CD8-positive, alpha-beta memory T cell (primary cell): ENCODE measurements around the gene GXYLT2. TPM values are rescaled to one million over a fixed set of nuclear protein-coding genes. Genes with fewer than 3 reads are reported as not detected.

ENCODE experiments used
- CTCF ChIA-PET: fragments of 350-600 bp; sonication (Branson Sonifier 250); formaldehyde crosslinking; loops from one replicate; lab custom pipeline; 2021; ENCODE audit warnings: antibody characterized with exemption; lab: Charles Lee
- POLR2A ChIA-PET: fragments of 350-600 bp; sonication (Branson Sonifier 250); formaldehyde crosslinking; loops from one replicate; lab custom pipeline; 2021; ENCODE audit warnings: antibody characterized with exemption; lab: Charles Lee
- DNase-seq, 5 donors: peaks; one replicate each; pipeline versions ENCODE4 v3.0.0 to v3.0.0-alpha.2; 2020 to 2022; ENCODE audit warnings: mixed read lengths in 1 of 5
- H3K27ac ChIP-seq: one replicate; pipeline ENCODE4 v1.7.0; 2013; ENCODE audit warnings: low read depth, mild to moderate bottlenecking, low read length, moderate library complexity
- H3K27me3 ChIP-seq: 2 replicates; pipeline ENCODE4 v1.7.0; 2013; ENCODE audit warnings: low read length, mild to moderate bottlenecking; ENCODE audit not compliant: insufficient read depth, poor library complexity, severe bottlenecking
- H3K36me3 ChIP-seq: 2 replicates; pipeline ENCODE4 v1.7.0; 2013; ENCODE audit warnings: mild to moderate bottlenecking, low read length, moderate library complexity; ENCODE audit not compliant: insufficient read depth
- H3K4me1 ChIP-seq: 2 replicates; pipeline ENCODE4 v1.7.0; 2013; ENCODE audit warnings: mild to moderate bottlenecking, low read length, moderate library complexity; ENCODE audit not compliant: insufficient read depth
- H3K4me3 ChIP-seq: 2 replicates; pipeline ENCODE4 v1.7.0; 2013; ENCODE audit warnings: mild to moderate bottlenecking, low read length
- H3K9me3 ChIP-seq: 2 replicates; pipeline ENCODE4 v1.7.0; 2013; ENCODE audit warnings: mild to moderate bottlenecking, low read length
- H3K27ac Mint-ChIP-seq, 8 donors: one replicate each; pipeline ENCODE4 v1.8.0; 2020 to 2021; ENCODE audit warnings: mixed read lengths in 8 of 8, mild to moderate bottlenecking in 6 of 8, inconsistent platforms in 3 of 8, moderate library complexity in 3 of 8
- H3K27me3 Mint-ChIP-seq, 2 donors: one replicate each; pipeline ENCODE4 v1.8.0; 2020 to 2021; ENCODE audit warnings: mixed read lengths in 2 of 2, mild to moderate bottlenecking in 1 of 2, moderate library complexity in 1 of 2
- H3K36me3 Mint-ChIP-seq, 3 donors: one replicate each; pipeline ENCODE4 v1.8.0; 2020 to 2021; ENCODE audit warnings: mixed read lengths in 3 of 3, inconsistent platforms in 1 of 3, mild to moderate bottlenecking in 1 of 3
- H3K4me1 Mint-ChIP-seq, 3 donors: one replicate each; pipeline ENCODE4 v1.8.0; 2020 to 2021; ENCODE audit warnings: mixed read lengths in 3 of 3, inconsistent platforms in 1 of 3, mild to moderate bottlenecking in 1 of 3
- H3K4me3 Mint-ChIP-seq, 7 donors: one replicate each; pipeline ENCODE4 v1.8.0; 2020 to 2021; ENCODE audit warnings: mixed read lengths in 7 of 7, mild to moderate bottlenecking in 6 of 7, moderate library complexity in 4 of 7, inconsistent platforms in 2 of 7
- H3K9me3 Mint-ChIP-seq, 5 donors: one replicate each; pipeline ENCODE4 v1.8.0; 2020 to 2022; ENCODE audit warnings: mixed read lengths in 5 of 5, mild to moderate bottlenecking in 3 of 5, moderate library complexity in 2 of 5, inconsistent platforms in 1 of 5
- polyA plus RNA-seq: library from polyadenylated mRNA; unstranded; fragments of 300-500 nt; fragmentation: Illumina TruSeq; gene quantifications from one replicate; pipeline ENCODE4 v1.2.3, GENCODE V29; 2021
- total RNA-seq, 2 experiments: library from RNA; stranded (reverse); gene quantifications; one replicate each; pipeline ENCODE4 v1.2.3, GENCODE V29; 2021

GXYLT2 gene
- total and polyA plus RNA-seq, 3 experiments from 2014 or later = not detected

DNA sequence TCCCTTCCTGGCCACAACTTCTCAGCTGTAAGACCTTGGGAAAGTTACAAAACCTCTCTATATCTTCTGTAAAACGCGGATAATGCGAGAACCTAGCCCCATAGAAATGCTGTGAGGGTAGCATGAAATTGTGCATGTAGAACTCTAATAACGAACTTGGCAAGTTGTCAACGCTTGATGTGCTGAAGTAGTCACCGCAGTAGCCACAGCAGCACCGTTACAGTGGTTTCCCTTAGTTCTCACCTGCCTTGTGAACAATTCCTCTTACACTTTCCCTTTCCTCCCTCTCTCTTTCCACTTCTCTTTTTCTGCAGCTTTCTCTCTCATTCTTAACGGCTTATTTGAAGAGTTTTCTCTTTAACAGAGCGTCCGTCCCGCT lies 39.2 kb upstream of the GXYLT2 start:
- peak overlapping the region; percentile 93 to 99 (median 94) for H3K4me3 Mint-ChIP-seq
- Histone ChIP-seq H3K27ac (no peak overlapping the region), H3K4me1 (peaks cover 18% of the 10 kb centered on the region), H3K9me3 (no peaks in the 10 kb centered on the region), H3K27me3 (no peaks in the 10 kb centered on the region), H3K36me3 (no peaks in the 10 kb centered on the region), H3K4me3 (peak overlapping the region; percentile 91)
- ChIA-PET POLR2A (interaction anchor here (0.6 kb wide), 2 partner anchors 146 to 1792 kb away, joined by 3 to 4 read pairs; no protein-coding TSS in a partner anchor), CTCF (no interaction called here)
- no peaks in the 10 kb centered on the region for H3K9me3 Mint-ChIP-seq
- H3K27me3 Mint-ChIP-seq = no peaks in the 10 kb centered on the region
- peaks cover 46 to 60% (median 56%) of the 10 kb centered on the region in 3 donors for H3K4me1 Mint-ChIP-seq
- peak in 4 of 5 donors; percentile 11 to 55 (median 37) for DNase-seq
- peaks cover 0 to 17% (median 0%) of the 10 kb centered on the region in 3 donors for H3K36me3 Mint-ChIP-seq
- peak overlapping the region; percentile 15 to 94 (median 82) for H3K27ac Mint-ChIP-seq

- H3K27ac ChIP-seq = no peak overlapping the region
- H3K36me3 ChIP-seq = no peaks in the 10 kb centered on the region
- Mint-ChIP-seq H3K4me3 (no peak overlapping the region), H3K36me3 (no peaks in the 10 kb centered on the region), H3K9me3 (no peaks in the 10 kb centered on the region), H3K27ac (no peak overlapping the region), H3K4me1 (peaks cover 0 to 3% (median 0%) of the 10 kb centered on the region in 3 donors), H3K27me3 (peaks cover 6 to 20% of the 10 kb centered on the region in 2 donors)
- H3K4me3 ChIP-seq = no peak overlapping the region
- H3K27me3 ChIP-seq = no peaks in the 10 kb centered on the region
- DNase-seq = no peak
- H3K4me1 ChIP-seq = no peaks in the 10 kb centered on the region
- no peaks in the 10 kb centered on the region for H3K9me3 ChIP-seq
- CTCF ChIA-PET = no interaction called here
- POLR2A ChIA-PET = interaction anchor here (1.1 kb wide), 1 partner anchor 18 kb away, joined by 9 read pairs; no protein-coding TSS in a partner anchor
Observed at GRCh38 chr3:72855001-72855400, 32.8 kb upstream of the GXYLT2 start.

DNA sequence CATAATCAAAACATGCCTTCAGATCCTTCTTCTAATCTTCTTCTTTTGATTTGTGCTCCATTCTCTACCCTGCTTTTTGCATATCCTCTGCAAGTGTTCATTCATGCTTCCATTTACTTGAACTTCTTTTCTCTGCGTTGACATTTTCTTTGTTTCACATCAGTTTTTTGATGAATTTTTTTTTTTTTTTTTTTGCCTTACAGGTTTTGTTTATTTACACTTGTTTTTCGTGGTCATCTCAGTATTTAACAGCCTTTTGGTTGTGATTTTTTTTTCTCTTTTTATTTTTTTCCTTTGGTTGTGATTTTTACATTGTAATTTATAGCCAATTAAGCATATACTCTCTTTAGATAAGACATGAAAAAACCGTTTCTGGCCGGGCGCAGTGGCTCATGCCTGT lies 27.8 kb upstream of the GXYLT2 start:
- Mint-ChIP-seq H3K9me3 (no peaks in the 10 kb centered on the region), H3K27ac (no peak overlapping the region), H3K4me3 (no peak overlapping the region), H3K36me3 (no peaks in the 10 kb centered on the region), H3K4me1 (no peaks in the 10 kb centered on the region), H3K27me3 (peaks cover 2 to 11% of the 10 kb centered on the region in 2 donors)
- no peak for DNase-seq
- Histone ChIP-seq H3K4me1 (no peaks in the 10 kb centered on the region), H3K9me3 (no peaks in the 10 kb centered on the region), H3K4me3 (no peak overlapping the region), H3K27me3 (no peaks in the 10 kb centered on the region), H3K36me3 (no peaks in the 10 kb centered on the region), H3K27ac (no peak overlapping the region)
- ChIA-PET POLR2A (no interaction called here), CTCF (interaction anchor here (0.8 kb wide), 1 partner anchor 227 kb away, joined by 3 read pairs; no protein-coding TSS in a partner anchor)

DNA sequence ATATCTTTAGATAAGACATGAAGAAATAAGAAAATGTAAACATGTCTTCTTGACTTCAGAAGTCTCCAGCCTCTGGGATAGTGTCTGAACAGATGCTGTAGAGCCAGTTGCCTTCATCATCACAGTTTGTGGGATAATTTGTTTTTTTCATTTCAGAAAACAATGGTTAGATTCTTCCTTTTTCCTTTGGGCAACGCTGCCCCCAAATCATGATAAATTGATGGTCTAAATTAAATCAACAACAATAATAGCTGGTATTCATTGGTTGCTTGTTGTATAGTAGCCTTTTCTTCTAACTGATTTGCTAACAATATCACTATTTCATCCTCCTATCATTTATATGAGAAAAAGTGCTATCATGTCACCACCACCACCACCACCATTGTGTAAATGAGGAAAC lies 27.0 kb upstream of the GXYLT2 start:
- Mint-ChIP-seq H3K4me3 (no peak overlapping the region), H3K27ac (no peak overlapping the region), H3K4me1 (no peaks in the 10 kb centered on the region), H3K27me3 (peaks cover 4 to 7% of the 10 kb centered on the region in 2 donors), H3K9me3 (no peaks in the 10 kb centered on the region), H3K36me3 (no peaks in the 10 kb centered on the region)
- POLR2A ChIA-PET = no interaction called here
- no peak overlapping the region for H3K4me3 ChIP-seq
- no peak for DNase-seq
- H3K36me3 ChIP-seq = no peaks in the 10 kb centered on the region
- H3K27ac ChIP-seq = no peak overlapping the region
- CTCF ChIA-PET = interaction anchor here (1.0 kb wide), 1 partner anchor 9 kb away, joined by 4 read pairs; no protein-coding TSS in a partner anchor
- H3K27me3 ChIP-seq = no peaks in the 10 kb centered on the region
- no peaks in the 10 kb centered on the region for H3K4me1 ChIP-seq
- no peaks in the 10 kb centered on the region for H3K9me3 ChIP-seq

- H3K27me3 ChIP-seq = no peaks in the 10 kb centered on the region
- no peak overlapping the region for H3K4me3 ChIP-seq
- no peak for DNase-seq
- H3K36me3 ChIP-seq = no peaks in the 10 kb centered on the region
- ChIA-PET CTCF (interaction anchor here (1.3 kb wide), 1 partner anchor 11 kb away, joined by 4 read pairs; no protein-coding TSS in a partner anchor), POLR2A (no interaction called here)
- H3K9me3 ChIP-seq = no peaks in the 10 kb centered on the region
- no peaks in the 10 kb centered on the region for H3K4me1 Mint-ChIP-seq
- H3K27me3 Mint-ChIP-seq = peaks cover 7 to 10% of the 10 kb centered on the region in 2 donors
- no peak overlapping the region for H3K27ac ChIP-seq
- no peaks in the 10 kb centered on the region for H3K9me3 Mint-ChIP-seq
- H3K4me1 ChIP-seq = no peaks in the 10 kb centered on the region
- H3K4me3 Mint-ChIP-seq = no peak overlapping the region
- H3K36me3 Mint-ChIP-seq = no peaks in the 10 kb centered on the region
- H3K27ac Mint-ChIP-seq = no peak overlapping the region
Observed at GRCh38 chr3:72862314-72863090, 25.3 kb upstream of the GXYLT2 start.

GRCh38 chr3:72872183-72872582 lies 15.7 kb upstream of the GXYLT2 start:
- Mint-ChIP-seq H3K4me3 (no peak overlapping the region), H3K27me3 (peaks cover 4 to 18% of the 10 kb centered on the region in 2 donors), H3K9me3 (no peaks in the 10 kb centered on the region), H3K4me1 (no peaks in the 10 kb centered on the region), H3K27ac (peak overlapping the region in 1 of 8 donors; percentile 8), H3K36me3 (no peaks in the 10 kb centered on the region)
- Histone ChIP-seq H3K36me3 (no peaks in the 10 kb centered on the region), H3K27ac (no peak overlapping the region), H3K27me3 (no peaks in the 10 kb centered on the region), H3K4me3 (no peak overlapping the region), H3K9me3 (no peaks in the 10 kb centered on the region), H3K4me1 (no peaks in the 10 kb centered on the region)
- ChIA-PET POLR2A (no interaction called here), CTCF (no interaction called here)
- no peak for DNase-seq

- POLR2A ChIA-PET = no interaction called here
- Mint-ChIP-seq H3K9me3 (peaks cover 3 to 8% (median 4%) of the 10 kb centered on the region in 5 donors), H3K27me3 (peaks cover 37 to 80% of the 10 kb centered on the region in 2 donors), H3K4me3 (peak overlapping the region; percentile 53 to 79 (median 73)), H3K4me1 (peaks cover 11 to 18% (median 15%) of the 10 kb centered on the region in 3 donors), H3K27ac (no peak overlapping the region), H3K36me3 (peaks cover 0 to 4% (median 4%) of the 10 kb centered on the region in 3 donors)
- peak overlapping the region; percentile 47 for H3K4me3 ChIP-seq
- CTCF ChIA-PET = interaction anchor here (0.7 kb wide), 1 partner anchor 10 kb away, joined by 3 read pairs; no protein-coding TSS in a partner anchor
- H3K4me1 ChIP-seq = peaks cover 7% of the 10 kb centered on the region
- H3K27me3 ChIP-seq = peaks cover 26% of the 10 kb centered on the region
- DNase-seq = no peak
- H3K9me3 ChIP-seq = no peaks in the 10 kb centered on the region
- no peaks in the 10 kb centered on the region for H3K36me3 ChIP-seq
- H3K27ac ChIP-seq = no peak overlapping the region
Observed at GRCh38 chr3:72887343-72887704, 522 bp upstream of the GXYLT2 start.
